GM19467 (cell line): ENCODE results near the gene SLC15A3.

Experiments used
- ATAC-seq: cut with Tn5 transposase; IDR thresholded peaks from one replicate; pipeline ENCODE4 v1.9.1; 2021; ENCODE audit warnings: mild to moderate bottlenecking, moderate library complexity; ENCODE audit not compliant: unreplicated experiment

SLC15A3 gene

DNA sequence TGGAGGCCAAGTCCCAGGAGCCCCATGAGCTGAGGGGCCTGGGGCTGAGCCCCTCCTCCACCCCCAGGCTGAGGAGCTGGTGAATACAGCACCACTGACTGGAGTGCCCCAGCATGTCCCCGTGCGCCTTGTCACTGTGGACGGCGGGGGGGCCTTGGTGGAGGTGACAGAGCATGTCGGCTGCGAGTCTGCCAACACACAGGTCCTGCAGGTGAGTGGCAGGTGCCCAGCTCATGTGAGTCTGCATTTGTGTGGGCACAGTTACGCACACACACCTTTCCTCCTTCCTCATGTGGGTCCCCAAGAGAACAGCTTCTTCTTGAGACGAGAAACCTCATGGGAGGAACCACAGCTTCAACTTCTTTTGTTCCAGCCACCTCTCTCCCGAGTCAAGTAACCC, 20.1 kb downstream of the SLC15A3 start:
- no peak for ATAC-seq

DNA sequence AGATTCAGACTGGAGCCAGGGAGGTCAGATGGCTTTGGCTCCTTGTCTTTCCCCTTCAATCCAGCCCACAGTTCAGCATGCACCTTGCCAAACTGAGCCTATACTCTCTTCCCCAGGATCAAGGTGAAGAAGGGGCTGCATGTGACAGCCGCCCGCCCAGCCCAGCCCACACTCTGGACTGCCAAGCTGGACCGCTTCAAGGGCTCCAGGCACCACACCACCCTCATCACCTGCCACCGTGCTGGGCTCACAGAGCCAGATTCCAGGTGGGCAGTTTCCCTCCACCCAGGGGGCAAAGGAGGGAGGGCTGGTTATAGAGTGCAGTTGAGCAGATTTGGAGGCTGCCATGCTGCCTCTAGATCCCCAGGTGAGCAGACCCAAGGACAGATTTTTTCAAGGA, 21.6 kb downstream of the SLC15A3 start:
- ATAC-seq, result no peak

DNA sequence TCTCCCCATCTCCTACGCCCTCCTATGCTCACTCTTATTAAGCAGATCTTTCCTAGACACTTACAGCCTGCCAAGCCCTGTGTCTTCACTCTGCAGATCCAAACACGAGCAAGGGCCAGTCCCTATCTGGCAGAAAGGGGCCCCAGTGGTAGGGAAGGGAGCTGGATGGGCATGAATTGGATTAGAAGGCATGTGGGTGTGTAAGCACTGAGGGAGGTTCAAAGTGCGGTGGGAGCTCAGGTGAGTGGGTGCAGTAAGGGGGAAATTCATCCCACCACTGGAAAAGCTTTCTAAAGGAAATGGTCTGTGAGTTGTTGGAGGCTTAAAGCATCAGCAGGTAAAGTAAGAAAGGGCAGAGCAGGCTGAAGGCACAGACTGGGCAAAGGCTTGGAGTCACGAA, 22.2 kb downstream of the SLC15A3 start:
- no peak for ATAC-seq

DNA sequence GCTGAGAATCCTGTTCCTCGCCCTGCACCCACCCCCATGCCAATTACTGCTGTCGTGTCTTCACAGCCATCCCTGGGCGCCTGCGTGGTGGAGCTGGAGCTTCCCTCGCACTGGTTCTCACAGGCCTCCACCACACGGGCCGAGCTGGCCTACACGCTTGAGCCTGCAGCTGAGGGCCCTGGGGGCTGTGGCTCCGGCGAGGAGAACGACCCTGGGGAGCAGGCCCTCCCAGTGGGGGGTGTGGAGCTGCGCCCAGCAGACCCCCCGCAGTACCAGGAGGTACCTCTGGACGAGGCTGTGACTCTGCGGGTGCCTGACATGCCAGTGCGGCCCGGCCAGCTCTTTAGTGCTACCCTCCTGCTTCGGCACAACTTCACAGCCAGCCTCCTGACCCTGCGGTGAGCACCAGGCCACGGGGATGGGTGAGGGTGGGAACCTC, 23.4 kb downstream of the SLC15A3 start:
- ATAC-seq, result no peak

DNA sequence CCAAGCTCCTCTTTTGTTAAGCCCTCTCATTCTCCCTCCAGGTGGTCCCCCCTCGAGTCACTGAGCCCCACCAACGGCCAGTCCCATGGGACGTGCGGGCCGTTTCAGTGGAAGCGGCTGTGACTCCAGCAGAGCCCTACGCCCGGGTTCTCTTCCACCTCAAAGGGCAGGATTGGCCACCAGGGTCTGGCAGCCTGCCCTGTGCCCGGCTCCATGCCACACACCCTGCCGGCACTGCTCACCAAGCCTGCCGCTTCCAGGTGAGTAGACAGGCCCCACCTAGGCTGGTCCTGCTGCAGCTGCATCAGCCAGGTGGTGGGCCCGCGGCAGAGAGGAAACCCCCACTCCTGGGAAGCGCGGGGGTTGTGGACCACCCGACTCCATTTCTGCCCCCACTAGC, 24.4 kb downstream of the SLC15A3 start:
- ATAC-seq, result no peak

DNA sequence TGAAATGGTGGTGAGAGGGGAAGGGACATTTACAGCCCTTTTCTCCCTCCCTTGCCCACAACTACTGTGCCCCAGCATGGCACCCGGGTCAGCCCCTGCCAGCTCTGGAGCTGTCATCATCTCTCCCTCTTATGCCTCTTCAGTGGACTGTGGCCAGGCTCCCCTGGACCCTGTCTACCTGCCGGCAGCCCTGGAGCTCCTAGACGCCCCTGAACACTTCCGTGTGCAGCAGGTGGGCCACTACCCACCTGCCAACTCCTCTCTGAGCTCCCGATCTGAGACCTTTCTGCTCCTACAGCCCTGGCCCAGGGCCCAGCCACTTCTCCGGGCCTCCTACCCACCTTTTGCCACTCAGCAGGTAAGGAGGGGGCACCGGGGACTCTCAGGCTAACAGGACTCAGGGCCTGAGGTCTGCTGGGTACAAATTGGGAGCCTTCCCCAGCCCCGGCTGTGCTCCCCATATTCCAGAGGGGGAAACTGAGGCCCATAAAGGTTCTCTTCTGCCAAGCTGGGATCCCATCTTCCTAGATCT, 24.8 kb downstream of the SLC15A3 start:
- ATAC-seq, result no peak

DNA sequence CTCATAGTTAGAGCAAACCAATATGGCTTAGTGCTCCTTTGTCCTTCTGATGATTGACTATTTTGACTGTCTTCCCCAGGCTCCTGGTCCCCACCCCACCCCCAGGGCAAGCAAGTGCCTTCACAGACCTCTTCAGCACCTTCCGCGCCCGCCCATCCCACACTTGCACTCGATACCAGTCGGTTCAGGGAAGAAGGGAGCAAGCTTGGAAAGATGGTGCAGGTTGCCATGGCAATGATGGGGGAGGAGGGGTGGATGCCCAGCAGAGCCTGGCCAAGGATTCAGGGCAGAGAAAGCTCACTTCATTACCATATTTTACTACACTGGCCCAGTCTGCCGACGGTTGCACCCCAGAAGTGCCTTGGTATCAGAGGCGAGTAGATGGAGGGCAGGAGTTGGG, 25.5 kb downstream of the SLC15A3 start:
- no peak for ATAC-seq

DNA sequence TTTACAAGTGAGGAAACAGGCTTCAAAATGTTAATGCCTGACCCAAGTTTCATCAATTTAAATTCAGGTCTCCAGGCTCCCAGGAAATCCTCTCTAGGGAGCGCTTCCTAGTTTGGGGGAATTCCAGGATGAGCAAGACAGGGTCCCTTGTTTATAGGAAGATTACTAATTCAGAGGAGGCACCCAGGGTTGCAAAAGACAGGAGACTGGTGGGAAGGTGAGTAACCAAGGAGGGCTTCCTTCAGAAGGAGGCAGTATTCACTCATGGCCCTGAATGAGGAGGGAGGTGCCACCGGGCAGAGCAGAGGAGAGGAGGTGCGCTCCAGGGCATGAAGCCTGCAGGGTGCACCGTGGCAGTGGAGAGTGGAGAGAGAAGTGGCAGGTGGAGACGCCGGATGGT, 26.1 kb downstream of the SLC15A3 start:
- ATAC-seq, result no peak

DNA sequence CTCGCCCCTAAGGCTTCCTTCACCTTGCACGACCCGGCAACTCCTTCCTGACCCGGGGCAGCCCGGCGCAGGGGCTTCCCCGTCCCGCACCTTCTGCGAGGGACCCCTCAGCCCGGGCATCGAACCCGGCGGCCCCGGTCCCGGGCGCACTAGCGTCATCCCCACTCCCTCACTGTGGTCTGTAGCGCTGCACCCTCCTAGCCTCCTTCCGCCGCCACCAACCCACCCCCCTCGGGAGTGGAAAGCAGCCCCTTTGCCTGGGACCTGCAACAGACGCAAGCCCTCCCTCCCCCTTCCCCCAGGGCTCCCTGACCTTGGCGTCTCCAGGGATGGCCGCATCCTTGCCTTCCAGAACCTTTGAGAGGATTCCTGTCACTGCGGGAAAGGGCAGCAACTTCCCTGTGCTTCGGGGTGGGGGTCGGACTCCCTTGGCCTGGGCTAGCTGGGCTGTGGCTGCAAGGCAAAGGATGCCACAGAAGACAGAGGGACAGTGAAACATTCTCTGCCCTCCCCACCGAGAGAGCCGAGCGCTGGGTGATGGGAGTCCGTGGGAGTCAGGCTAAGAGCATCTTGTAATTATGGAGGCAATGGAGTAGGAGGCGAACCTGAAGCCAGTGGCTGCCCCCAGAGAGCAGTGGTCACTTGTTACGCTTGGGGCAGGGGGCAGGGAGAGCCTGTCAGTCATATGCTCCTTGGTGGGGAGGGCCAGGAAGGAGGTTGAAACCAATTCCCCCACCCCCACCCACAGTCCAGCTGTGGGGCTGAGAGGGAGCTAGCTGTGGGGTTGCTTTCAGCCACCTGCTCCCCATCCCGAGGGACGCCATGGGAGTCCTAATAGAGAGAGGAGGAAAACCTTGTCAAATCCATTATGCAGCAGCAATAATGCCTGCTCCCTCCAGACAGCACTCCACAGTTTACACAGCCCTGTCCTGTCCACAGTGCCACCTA, 26.8 kb downstream of the SLC15A3 start:
- ATAC-seq, result no peak

DNA sequence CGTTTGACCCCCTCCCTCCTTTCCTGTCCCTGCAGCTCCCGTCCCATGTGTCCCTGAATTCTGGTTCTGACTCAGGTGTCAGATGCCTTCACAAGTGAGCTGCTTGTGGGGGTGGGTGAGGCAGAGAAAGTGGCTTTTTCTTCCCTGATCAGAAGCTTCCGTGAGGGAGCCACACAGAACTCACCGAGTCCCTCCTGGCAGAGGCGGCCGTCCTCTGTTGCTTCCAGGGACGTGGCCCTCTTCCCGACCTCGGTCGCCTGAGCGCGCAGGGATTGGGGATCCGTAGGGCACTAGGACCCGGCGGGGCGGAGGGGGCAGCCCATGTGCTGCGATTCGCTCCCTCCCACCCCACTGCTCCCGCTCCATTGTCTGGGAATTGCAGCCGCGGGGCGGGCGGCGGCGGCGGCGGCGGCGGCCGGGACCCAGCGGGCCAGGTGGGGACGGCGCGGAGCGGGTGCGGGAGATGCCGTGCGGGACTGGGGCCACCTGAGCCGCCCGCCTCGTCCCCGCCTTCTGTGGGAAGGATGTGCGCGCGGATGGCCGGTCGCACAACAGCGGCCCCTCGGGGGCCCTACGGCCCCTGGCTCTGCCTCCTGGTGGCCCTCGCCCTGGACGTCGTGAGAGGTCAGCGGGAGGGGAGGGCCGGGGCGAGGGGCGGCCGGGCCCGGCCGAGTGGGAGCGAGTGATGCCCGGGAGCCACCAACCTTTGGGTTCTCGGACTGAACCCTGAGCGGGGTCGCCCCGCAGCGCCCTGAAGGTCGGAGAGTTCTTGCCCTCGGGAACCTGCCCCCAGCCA, 27.7 kb downstream of the SLC15A3 start, which contains the start of gene TMEM132A:
TMEM132A (plus strand) TSS at position 351 of the 796 bp plus-strand sequence; CDS start at position 525, 174 bp downstream.
- no peak for ATAC-seq

DNA sequence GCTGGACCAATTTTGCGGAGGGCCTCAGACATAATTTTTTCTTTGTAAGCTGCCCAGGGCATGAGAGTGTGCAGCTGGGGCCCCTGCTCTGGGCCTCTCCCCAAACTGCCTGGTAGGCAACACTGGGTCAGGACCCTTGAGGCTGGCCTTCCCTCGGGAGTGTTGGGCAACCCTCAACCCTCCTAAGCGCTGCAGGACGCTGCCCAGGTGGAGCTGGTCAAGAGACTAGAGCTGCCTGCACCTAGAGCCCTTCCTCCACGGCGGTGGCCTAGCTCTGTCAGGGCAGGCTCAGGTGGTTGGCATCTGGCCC, 28.2 kb downstream of the SLC15A3 start:
- ATAC-seq, result no peak

DNA sequence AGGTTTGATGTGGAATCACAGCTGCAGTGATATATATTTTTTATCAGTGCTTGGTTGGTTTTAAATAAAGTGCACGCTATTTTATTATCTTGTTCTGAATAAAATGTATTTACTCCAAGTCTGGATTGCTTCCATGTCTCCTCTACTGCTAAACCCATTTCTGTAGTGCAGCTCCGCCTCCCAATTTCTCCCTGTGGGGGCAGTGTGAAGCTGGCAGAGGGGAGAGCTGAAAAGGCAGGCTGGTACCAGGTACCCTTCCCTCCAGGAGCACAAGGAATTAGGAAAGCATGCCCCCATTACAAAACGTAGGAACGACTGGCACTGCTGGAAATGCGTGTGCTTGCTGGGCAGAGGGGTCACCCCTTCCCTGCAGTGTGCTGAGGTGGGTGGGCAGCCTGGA, 28.6 kb downstream of the SLC15A3 start:
- ATAC-seq, result no peak

DNA sequence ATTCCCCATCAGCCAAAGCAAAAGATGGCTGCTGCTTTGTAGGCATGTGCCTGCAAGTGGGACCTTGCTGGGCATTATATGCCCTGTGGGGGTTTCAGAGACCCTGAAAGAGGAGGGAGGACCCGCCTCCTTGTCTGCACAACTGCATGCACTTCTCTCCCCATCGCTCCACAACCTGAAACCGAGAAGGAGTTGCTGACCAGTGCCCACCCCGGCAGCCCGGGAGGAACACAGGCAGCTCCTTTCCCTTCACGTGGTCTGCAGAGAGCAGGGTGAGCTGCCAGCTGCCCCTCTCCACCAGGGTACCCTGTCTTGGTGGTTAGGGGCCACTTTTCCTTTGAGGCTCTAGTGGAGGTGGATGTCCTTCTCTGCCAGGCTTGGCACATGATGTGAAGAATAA, 29.1 kb downstream of the SLC15A3 start:
- no peak for ATAC-seq

DNA sequence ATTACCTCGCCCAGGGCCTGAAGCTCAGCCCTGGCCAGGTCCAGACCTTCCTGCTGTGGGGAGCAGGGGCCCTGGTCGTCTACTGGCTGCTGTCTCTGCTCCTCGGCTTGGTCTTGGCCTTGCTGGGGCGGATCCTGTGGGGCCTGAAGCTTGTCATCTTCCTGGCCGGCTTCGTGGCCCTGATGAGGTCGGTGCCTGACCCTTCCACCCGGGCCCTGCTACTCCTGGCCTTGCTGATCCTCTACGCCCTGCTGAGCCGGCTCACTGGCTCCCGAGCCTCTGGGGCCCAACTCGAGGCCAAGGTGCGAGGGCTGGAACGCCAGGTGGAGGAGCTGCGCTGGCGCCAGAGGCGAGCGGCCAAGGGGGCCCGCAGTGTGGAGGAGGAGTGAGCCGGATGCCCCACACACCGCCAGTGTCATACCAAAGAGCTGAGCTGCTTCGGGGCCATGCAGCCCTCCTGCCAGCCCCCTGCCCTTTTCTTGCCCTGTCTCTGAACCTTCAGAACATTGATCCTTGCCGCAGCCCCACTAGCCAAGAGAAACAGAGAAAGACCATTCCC, 30.1 kb downstream of the SLC15A3 start:
- ATAC-seq, result no peak

DNA sequence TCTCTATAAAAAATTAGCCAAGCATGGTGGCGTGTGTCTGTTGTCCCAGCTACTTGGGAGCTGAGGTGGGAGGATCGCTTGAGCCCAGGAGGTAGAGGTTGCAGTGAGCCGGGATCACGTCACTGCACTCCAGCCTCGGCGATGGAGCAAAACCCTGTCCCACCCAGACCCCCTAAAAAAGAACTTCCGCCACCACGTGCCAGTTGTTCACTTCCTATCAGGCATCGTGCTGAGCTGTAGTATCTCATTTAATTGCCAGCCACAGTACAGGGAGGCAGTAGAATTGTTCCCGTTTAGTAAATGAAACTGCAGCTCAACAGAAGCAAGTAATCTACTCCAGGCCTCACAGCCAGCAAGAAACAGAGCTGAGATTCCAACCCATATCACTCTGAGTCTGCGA, 30.7 kb downstream of the SLC15A3 start:
- no peak for ATAC-seq

DNA sequence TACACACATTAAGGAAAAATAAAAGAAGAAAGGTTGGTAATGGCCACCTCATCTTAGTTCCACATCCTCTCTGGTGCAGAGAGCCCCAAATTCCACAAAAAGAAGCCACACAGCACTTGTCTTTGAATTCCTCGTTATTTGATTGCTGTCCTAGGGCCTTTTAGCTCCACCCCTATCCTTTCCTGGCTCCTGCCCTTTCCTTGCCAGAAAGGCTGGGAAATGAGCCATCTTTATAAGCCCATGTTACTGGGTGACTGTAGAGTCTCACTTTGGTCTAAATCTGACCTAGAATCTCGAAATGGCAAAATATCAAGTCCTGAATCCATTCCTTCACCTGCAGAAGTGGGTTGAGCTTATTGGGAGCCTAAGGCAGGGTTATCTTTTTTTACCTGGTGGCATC, 32.0 kb downstream of the SLC15A3 start:
- no peak for ATAC-seq

DNA sequence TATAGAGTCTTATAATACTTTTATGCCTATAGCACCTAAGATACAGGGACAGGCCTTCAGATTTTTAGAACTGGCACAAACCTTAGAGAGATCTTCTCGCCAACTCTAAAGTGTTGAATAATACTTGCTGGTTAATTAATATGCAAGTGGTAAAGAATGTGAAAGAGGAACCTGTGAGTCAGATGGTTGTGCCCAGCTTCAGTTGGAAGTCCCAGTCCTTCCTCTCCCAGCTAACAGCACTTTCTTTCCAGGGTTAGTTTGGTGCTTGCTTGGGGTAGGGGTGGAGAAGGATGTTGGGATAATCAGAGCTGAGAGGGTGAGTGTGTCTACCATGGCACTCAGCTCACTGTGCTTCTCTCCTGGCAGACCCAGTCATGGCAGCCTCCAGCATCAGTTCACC, 32.7 kb downstream of the SLC15A3 start:
- ATAC-seq, result no peak

DNA sequence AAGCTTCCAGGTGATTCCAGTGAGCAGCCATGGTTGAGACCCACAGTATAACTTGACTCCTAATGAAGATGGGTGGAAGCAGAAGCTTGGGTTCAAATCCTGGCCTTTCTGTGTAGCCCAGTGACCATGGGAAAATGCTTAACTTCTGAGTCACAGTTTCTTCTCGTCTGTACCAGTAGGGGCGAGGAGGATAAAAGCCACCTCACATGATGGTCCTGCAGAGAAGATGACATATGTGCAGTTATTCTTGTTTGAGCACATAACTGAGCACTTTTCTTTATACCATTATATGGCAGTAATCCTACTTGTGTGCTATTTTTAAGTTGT, 33.1 kb downstream of the SLC15A3 start:
- no peak for ATAC-seq

DNA sequence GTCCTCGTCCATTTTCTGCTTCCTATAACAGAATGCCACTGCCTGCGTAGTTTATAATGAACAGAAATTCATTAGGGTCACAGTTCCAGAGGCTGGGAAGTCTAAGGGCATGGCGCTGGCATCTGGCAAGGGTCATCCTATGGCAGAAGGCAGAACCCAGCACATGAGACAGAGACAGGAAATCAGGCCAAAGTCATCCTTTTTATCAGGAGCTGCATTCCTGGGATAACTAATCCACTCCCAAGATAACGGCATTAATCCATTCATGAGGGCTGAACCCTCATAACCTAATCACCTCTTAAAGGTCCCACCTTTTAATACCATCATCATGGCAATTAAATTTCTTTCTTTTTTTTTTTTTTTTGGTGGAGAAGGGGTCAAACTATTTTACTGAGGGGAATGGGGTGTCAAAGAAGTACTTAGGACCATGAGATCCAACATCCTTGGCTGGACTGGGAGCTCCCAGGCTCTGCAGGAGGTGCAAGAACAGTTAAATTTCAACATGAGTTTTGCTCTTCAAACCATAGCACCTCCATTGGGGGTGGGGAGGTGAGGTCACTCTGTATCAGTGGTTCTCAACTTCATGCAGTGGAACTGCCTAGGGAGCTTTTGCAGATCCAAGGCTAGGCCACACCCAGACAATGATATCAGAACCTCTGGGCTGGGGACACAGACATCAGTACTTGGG, 33.6 kb downstream of the SLC15A3 start:
- no peak for ATAC-seq

DNA sequence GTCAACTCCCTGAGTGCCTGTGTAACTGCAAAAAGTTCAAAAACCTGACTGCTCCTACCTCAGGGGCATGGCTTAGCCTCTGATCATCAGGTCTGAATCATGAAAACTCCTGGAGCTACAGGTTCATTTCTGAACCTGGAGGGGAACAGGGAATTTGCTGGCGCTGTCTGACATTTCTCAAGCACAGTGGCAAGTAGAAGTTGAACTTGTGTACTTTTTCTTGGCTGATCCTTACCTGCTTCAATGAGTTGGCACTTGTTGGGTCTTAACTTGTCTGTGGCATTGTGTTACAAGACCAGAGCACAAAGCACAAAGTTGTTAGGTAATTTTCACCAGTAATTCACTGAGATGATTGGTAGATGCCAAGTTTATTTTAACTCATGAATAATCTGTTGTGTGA, 34.7 kb downstream of the SLC15A3 start:
- ATAC-seq, result no peak

DNA sequence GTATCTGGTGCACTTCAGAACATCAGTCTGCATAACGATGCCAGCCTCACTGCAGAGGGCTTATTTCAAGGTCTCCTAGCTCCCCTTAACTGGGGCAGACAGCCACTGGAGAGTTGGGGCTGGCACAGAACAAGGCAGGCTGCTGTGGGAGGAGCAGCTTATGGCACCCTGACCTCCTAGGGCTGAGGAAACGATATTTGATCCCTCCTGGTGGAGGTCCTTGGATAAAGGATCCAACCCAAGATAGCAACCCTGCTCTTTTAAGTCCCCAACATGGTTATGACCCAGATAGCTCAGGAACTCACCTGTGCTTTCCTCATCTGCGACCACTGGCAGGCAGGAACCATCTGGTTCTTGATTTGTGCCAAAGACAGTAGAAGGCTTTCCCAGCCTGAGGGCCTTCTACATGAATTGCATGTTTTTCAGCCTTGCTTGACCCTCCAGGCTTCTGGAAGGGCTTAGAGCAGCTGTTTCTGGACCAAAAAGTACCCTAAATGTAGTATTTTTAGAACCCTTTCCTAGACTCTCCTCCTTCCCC, 35.2 kb downstream of the SLC15A3 start:
- ATAC-seq, result no peak
